Measurements from ENCODE around the gene TSC22D2. TPM values are rescaled to one million over a fixed set of nuclear protein-coding genes. Genes with fewer than 3 reads are reported as not detected.

TSC22D2 gene
- total and polyA plus RNA-seq, 2 donors (not counting 3 experiments of a cell fraction or from before 2014, with no cell fraction given) = 7.6 to 43.9 TPM

DNA sequence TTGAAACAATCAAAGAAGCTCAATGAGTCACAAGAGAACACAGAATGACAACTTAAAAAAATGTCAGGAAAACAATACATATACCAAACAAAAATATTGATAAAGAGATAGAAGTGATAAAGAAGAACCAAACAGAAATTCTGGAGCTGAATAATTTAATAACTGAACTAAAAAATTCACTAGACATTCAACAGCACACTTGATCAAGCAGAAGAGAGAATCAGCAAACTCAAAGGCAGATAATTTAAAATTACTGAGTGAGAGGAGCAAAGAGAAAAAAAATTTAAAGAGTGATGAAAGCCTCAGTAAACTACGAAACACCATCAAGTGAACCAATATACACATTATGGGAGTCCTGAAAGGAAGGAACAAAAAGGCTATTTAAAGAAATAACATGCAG lies 76.3 kb downstream of the TSC22D2 start:
- H2AFZ ChIP-seq (ENCODE audit: low read depth, low read length) = no peak overlapping the region
- H3K4me3 ChIP-seq (replicated peaks in 1 of 3; ENCODE audit: insufficient read depth in 1 of 3, low read depth in 1 of 3, low read length in 3 of 3) = no peak overlapping the region
- dilution Hi-C loops (cut with MboI; ENCODE audit: extremely low pct_ligation_motif_present, low sequenced_read_pairs) (no loop called here), intact Hi-C loops (cut with micrococcal nuclease) (no loop called here)
- H3K9me1 ChIP-seq (replicated peaks; ENCODE audit: control insufficient read depth, extremely low read depth, insufficient read depth, low read length) = no peaks in the 10 kb centered on the region
- H3K27me3 ChIP-seq (ENCODE audit: control insufficient read depth in 2 of 2, insufficient read depth in 2 of 2, low read length in 2 of 2) = no peaks in the 10 kb centered on the region
- FAIRE-seq = no peak
- H3K9me3 ChIP-seq (replicated peaks; ENCODE audit: control insufficient read depth, insufficient read depth, low read length) = no peaks in the 10 kb centered on the region
- H3K36me3 ChIP-seq (ENCODE audit: control insufficient read depth in 2 of 2, extremely low read depth in 1 of 2, insufficient read depth in 2 of 2, low read length in 2 of 2) = no peaks in the 10 kb centered on the region
- no peak overlapping the region for H3K27ac ChIP-seq (ENCODE audit: insufficient read depth, low read depth, low read length)
- POLR2A ChIA-PET = interaction anchor here (1.0 kb wide), 1 partner anchor 76 kb away, joined by 4 read pairs; no protein-coding TSS in a partner anchor
- CTCF ChIA-PET = interaction anchor here (1.0 to 1.4 kb wide), 3 partner anchors 10 to 15 kb away, joined by 3 to 5 read pairs (median 3); no protein-coding TSS in a partner anchor
- no peaks in the 10 kb centered on the region for H4K20me1 ChIP-seq (replicated peaks; ENCODE audit: control insufficient read depth, extremely low read depth, insufficient read depth, low read length)
- no peak for DNase-seq (ENCODE audit: low read depth, low spot score)
- H3K4me1 ChIP-seq (ENCODE audit: control insufficient read depth, extremely low read depth, insufficient read depth, low read length) = peaks cover 8% of the 10 kb centered on the region
- no peak overlapping the region for H3K4me2 ChIP-seq (ENCODE audit: insufficient read depth, low read length)
- BruUV-seq (replicated peaks) = no TSS peak
- no peaks in the 10 kb centered on the region for H3K79me2 ChIP-seq (ENCODE audit: control insufficient read depth, insufficient read depth, low read length)
- no peak overlapping the region for H3K9ac ChIP-seq (replicated peaks; ENCODE audit: extremely low read depth, insufficient read depth, low read length)
- TF ChIP-seq POLR2AphosphoS5 (IDR thresholded peaks at IDR 0.05; ENCODE audit: insufficient read depth, low read depth, low read length) (no peak), POLR2A (IDR thresholded peaks at IDR 0.05; ENCODE audit: low read depth, low read length) (no peak), JUN (IDR thresholded peaks at IDR 0.05; ENCODE audit: borderline replicate concordance, insufficient read depth, insufficient read length, low read depth) (no peak), MYC (IDR thresholded peaks at IDR 0.05; ENCODE audit: low read depth, low read length) (no peak), FOS (IDR thresholded peaks at IDR 0.05; ENCODE audit: borderline replicate concordance, insufficient read depth, low read length) (no peak), EZH2 (IDR thresholded peaks at IDR 0.05; ENCODE audit: borderline replicate concordance, low read depth, low read length, severe bottlenecking) (no peak), GATA2 (IDR thresholded peaks at IDR 0.05; ENCODE audit: insufficient read depth, insufficient read length, low read depth, low read length) (no peak)
- TF ChIP-seq, protein P1, sequence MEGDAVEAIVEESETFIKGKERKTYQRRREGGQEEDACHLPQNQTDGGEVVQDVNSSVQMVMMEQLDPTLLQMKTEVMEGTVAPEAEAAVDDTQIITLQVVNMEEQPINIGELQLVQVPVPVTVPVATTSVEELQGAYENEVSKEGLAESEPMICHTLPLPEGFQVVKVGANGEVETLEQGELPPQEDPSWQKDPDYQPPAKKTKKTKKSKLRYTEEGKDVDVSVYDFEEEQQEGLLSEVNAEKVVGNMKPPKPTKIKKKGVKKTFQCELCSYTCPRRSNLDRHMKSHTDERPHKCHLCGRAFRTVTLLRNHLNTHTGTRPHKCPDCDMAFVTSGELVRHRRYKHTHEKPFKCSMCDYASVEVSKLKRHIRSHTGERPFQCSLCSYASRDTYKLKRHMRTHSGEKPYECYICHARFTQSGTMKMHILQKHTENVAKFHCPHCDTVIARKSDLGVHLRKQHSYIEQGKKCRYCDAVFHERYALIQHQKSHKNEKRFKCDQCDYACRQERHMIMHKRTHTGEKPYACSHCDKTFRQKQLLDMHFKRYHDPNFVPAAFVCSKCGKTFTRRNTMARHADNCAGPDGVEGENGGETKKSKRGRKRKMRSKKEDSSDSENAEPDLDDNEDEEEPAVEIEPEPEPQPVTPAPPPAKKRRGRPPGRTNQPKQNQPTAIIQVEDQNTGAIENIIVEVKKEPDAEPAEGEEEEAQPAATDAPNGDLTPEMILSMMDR (IDR thresholded peaks at IDR 0.05; ENCODE audit: extremely low read depth in 1 of 2, insufficient read depth in 1 of 2, low read depth in 1 of 2, low read length in 2 of 2) = no peak
- TF ChIP-seq, protein P2, sequence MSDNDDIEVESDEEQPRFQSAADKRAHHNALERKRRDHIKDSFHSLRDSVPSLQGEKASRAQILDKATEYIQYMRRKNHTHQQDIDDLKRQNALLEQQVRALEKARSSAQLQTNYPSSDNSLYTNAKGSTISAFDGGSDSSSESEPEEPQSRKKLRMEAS (IDR thresholded peaks at IDR 0.05; ENCODE audit: insufficient read depth, insufficient read length) = no peak

Measured in endothelial cell of umbilical vein (primary cell).